Measurements from ENCODE around the gene VPS11.
A peak's percentile ranks its signal among the peaks of the same experiment; 100 is the strongest.
"Not testable (repeated sequence)": the region's sequence is repeated elsewhere in the genome, so short reads cannot be mapped to it uniquely, and the experiment has no call there.

VPS11 gene

DNA sequence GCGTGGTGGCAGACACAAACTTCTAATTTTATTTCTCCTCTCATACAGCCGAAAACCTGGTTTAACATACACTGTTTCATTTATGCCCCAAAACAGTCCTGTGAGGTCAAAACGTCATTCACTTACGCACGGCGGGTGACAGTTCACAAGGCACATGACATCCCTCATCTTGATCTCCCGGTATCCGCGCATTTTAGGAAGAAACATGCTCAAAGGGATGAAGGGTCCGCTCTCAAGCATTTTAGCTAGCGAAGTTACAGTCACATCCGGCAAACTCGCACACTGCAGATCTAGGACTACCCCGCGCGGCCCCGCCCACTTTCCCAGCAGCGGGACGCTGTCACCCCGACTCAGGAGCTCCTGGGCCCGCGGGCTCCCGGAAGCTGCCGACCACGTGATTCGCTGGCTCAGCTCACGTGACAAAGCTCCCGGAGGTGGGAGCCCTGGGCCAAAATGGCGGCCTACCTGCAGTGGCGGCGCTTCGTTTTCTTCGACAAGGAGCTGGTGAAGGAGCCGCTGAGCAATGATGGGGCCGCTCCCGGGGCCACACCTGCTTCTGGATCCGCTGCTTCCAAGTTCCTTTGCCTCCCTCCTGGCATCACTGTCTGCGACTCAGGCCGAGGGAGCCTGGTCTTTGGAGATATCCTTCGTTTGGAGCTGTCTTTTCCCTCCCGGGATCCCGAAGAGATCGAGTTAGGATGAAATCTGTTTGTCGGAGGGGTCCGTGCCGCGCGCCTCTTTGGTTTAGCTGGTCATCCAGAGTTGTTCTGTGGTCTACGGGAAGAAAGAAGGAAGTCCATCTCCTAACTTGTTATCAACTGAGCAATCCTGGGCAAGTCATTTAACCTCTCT, at the start of gene VPS11:
Gene VPS11 (plus strand): TSS at position 448 of the 852 bp plus-strand sequence. CDS start 6 bp downstream, at position 454.
- peak; percentile 94 to 97 (median 94) for DNase-seq (ENCODE audit: low read depth in 3 of 3)

DNA sequence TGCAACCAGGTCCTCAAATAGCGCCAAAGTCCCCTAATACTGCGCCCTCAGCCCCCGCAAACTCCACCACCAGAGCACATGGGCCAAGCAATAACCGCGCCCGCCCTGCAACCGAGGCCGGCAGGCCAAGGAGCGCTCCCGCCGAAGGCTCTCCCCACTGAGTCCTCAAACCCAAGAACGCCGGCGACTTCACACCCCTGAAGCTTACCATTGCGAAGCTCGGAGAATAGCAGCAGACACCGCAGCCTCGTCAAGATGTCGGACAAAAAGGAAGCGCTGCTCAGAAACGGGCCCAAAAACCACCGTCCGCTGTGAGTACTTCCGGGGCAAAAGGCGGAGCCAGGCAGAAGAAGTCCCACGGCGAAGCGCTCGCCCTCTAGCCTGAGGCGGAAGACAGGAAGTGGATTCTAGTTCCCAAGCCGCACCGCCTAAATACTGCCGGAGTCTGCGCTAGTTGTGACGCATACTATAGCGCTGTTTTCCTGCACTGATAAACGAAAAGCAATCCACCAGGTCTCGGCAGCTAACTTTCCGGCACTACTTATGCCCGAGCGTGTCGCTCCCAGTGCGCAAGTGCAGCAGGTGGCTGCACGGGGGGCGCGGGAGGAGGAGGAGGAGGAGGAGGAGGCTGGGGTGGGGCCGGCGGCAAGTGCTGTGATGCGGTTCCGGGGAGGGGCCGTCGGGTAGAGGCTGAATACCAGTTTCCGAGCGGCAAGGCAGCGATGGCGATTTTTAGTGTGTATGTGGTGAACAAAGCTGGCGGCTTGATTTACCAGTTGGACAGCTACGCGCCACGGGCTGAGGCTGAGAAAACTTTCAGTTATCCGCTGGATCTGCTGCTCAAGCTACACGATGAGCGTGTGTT, 49.3 kb upstream of the VPS11 start, which contains the start of the genes RPS25 and TRAPPC4:
Gene RPS25 (minus strand): TSS at position 270 of the 865 bp plus-strand sequence. CDS start 59 bp downstream, at position 211.
Gene TRAPPC4 (plus strand): TSS at position 693 of the 865 bp plus-strand sequence. CDS start 30 bp downstream, at position 723.
- peak; percentile 85 to 91 (median 89) for DNase-seq (ENCODE audit: low read depth in 3 of 3)

DNA sequence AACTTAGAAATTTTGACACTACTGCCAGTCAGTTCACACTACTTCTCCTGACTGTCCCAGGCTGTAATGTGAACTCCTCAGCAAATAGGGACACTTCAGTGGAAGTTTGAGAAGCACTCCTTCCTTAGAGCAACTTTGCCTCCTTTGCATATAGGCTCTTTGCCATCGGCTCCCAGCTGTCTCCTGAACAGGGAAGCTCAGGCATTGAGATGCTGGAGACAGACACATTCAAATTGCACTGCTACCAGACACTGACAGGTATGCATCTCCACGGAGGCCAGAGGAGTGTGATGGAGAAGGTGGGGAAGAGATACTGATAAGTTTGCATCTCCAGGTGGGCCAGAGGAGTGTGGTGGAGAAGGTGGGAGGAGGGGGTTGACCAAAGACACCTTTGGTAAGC, 47.6 kb upstream of the VPS11 start:
- no peak for DNase-seq (ENCODE audit: low read depth in 3 of 3)

DNA sequence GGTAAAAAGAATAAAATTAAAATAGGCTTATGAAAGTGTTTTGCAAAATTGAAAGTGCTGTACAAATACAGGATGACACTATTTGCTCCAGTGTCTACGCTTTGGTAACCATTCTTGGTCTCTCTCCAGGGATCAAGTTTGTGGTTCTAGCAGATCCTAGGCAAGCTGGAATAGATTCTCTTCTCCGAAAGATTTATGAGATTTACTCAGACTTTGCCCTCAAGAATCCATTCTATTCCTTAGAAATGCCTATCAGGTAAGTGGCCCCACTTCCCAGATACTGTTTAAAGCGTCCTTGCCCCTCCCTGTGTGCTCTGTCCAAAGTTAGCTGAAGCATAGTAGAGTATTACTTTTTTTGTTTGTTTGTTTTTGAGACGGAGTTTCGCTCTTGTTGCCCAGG, 46.0 kb upstream of the VPS11 start:
- DNase-seq (ENCODE audit: low read depth in 3 of 3) = no peak

DNA sequence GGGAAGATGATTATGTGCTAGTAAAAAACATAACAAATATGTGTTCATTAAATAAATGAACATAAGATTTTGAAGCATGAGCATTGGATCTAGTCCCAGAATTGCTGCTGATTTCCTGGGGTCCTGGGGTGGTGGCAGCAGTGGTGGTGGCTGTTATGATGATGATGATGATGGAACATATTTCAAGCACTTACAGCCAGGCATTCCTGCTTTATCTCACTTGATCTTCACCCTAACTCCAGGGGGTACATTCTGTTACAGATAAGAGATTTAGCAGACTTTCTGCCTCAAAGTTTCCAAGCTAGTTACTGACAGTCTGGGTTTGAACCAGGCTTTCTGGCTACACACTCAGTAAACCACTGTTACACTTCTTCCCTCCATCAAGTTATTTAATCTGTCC, 43.9 kb upstream of the VPS11 start:
- no peak for DNase-seq (ENCODE audit: low read depth in 3 of 3)

DNA sequence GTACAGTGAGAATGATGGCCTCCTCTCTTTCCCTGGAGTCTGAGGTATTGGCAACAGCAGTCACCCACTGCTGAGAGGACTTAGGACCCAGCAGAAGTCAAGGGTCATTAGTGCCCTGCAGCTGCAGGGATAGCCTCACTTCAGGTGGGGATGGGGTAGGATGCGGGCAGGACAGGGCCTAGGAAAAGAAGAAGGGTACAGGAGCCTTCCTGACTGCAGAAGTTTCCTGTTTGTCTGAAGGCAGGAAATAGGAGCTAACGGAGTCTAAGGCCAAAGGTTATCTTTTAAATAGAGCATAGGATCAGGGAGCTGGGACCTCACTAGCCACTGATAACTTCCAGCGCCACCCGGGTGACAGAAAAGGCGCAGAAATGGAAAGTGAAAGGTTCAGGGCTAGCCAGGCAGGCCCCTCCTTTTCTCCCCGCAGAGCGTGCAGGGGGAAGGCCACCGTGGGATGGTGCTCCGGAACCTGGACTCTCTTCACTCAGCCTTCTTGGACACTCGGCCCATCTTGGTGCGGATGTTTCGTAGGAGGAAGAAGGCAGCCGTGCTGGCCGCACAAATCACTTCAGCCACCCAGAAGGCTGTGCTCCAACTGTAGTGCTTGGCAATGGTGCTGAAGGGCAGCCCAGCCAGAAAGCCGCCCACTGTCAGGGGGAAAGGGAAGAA, 43.1 kb upstream of the VPS11 start:
- DNase-seq (ENCODE audit: low read depth in 3 of 3) = no peak

DNA sequence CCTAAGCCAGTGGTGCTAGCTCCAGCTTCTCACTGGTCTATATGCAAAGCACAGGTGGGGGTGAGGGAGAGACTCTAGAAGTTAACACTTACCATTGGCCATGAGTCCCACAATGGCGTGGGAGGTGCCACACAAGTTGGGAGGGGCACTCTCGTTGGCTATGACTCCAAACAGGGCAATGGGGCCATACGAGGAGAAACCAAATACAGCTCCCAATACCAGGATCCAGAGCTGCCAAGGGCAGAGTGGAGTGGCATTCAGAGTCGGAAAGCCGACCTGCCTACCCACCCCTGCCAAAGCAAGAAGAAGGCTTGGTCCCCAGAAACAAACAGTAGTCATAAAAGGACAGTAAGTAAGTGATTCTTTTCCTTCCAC, 42.5 kb upstream of the VPS11 start:
- DNase-seq (ENCODE audit: low read depth in 3 of 3) = no peak

DNA sequence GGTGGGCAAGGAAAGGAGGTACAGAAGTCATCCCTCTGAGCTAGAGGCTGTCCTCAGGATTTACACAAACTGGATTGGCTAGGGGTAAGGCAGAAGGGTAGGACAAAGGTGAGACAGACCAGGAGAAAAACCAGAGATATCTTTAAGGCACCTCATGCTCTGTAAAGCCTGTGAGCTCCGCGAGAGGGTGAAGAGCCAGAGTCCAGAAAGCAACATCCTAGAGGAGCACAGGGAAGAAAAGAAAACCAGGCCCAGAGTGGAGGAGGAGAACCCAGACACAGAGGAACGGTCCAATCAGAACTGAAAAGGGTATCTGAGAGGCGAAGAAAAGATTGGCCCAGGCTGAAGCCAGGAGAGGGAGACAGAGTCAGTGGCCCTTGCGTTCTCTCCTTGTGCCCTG, 42.1 kb upstream of the VPS11 start:
- DNase-seq (ENCODE audit: low read depth in 3 of 3) = no peak

DNA sequence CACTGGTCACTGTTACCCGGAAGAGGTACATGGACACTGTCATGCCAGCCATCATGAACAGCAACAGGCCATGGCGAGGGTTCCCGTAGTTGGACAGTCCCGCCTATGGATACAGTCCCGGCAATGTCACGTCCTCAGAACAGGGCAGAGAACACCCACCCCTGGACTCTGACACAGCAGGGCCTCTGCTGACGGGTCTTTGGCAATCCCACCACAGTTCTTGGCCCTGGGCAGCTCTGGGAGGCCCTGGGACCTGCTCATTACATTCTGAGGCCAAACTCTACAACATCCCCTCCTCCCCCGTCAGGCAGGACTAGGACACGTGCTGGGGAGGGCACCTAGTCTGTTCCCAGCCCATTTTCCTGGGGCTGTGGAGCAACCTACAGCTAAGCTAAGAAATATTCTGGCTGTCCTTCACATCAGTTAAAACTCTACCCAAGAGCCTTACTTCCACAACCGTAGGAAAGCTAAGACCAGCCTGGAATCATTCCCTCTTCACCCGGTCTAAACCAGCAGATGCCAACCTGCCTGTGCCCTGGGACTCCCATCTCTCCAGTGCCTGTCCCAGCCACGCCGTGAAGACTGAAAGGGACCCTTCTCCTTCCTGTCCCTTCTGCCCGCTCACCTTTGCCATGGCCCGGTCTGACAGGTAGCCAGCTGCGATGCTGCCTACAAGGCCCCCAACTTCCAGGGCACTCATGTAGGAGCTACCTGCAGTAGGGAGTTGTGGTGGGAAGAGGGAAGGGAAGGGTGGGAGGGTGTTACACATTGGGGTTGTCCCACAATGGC, 41.4 kb upstream of the VPS11 start:
- DNase-seq (ENCODE audit: low read depth in 3 of 3) = no peak

DNA sequence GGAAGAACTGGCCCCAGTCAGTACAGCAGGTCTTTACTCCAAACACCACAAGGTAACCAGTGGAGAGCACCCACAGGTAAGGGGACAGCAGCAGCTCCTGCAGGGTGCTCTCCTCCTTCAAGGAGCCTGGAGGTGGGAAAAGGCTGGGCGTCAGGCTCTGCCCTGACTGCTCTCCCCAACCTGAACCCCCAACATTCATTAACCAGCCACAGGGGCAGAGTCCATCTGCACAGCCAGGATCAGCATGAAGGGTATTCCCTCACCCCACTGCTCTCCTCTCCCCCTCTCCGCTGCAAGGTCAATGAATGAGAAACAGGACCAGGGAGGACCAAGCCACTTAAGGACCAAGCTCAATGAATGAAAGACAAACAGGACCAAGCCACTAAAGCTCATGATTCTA, 40.6 kb upstream of the VPS11 start:
- DNase-seq (ENCODE audit: low read depth in 3 of 3) = no peak

DNA sequence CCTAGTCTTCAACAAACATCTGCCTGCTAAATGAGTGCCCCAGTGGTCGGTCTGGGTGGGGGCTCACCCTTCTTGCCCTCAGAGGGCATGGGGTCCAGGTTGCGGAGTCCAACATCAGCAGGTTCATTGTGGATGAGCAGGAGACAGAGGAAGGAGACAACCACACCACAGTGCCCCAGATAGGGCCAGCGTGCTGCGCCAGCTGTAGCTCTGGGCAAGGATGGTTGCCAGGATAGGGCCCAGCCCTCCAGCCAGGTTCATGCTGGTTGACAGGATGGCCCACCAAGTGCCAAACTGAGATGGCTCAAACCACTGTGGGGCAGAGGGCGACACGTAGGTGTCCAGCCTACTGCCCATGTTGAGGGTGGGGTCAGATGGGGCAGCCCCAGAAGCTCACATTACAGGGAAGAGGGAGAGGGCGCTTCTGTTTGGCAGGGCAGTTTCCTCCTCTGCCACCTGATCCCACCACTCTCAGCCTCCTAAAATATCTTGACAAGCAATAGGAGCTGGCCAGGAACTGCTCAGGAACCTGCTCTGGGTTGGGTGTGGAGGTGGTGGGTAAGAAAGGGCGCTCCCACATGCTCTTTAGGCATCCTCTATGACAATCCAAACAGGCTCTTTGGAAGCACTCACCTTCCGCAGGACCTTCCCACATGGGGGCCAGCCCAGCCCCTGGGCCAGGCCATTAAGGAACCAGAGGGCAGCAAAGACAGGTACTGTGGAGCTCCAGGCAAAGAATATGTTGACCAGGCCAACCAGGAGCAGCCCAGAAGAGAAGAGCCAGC, 39.9 kb upstream of the VPS11 start:
- no peak for DNase-seq (ENCODE audit: low read depth in 3 of 3)

DNA sequence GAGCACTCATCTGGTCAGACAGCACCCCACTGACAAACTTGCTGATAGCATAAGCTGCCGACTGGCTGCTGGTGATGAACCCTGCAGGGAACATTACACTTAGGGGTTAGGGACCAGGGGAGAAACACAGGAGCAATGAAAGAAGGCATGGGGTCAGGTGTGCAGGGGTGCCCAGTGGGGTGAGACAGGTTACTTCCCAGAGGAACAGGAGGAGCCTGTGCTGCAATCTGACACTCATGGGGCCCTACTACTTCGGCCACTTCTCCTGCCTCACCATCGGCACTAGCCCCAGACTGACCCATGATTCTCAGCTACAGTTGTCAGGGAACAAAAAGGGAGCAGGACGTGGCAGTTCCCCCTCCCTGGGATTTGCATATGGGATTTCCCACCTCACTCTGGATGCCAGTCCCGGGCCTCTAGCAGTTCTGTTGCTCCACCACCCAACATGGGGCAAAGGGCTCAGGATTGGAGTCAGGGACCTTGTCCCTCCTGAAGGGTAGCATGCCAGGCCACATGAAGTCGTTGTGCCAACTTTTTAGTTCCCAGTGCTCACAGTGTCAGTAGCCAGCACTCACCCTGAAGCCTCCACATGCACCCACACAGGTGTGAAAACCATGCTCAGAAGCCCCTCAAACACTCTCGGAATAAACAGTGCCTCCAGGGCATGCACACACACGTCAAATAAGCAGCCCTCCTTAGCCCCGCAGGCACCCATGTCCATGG, 39.1 kb upstream of the VPS11 start:
- no peak for DNase-seq (ENCODE audit: low read depth in 3 of 3)

DNA sequence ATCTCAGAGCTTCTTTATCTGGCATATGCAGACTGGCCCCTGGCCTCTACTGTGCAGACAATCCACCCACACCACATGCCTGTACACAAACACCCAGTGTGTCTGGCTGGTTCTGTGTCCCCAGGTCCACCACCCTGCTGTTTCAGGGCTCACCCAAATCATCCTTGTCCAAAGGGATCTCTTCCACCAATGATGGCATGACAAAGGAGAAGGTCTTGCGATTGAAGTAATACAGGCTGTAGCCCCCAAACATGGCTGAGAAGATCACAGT, 38.6 kb upstream of the VPS11 start:
- no peak for DNase-seq (ENCODE audit: low read depth in 3 of 3)

DNA sequence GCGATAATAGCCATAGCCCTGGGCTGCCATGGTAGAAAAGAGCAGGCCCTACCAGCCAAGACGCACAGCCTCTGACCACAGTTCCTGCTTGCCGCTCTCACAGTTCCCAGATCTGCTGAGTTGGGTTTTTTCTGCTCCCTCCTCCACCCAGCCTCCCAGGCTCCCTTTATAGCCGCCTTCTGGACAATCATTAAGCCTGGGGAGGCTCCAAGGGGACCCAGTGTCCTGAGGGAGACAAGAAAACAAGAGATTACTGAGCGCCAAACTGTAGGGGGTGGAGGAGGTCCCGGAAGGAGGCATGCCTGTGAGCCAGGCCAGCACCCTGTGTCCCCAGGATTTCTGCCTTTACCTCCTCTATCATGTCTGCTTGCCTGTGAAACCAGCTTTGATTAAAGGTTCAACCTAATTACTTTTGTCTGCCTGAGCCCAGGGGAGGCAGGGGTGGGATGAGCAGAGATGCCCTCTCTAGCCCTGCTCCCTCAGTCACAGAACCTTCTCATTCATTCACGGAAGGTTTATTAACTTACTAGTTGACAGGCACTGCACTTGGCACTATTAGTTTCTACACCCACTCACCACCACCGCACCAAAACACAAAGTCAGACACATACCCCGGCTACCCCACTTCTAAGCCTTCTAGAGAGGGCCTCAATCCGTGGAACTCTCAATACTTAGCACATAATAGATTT, 38.1 kb upstream of the VPS11 start:
- DNase-seq (ENCODE audit: low read depth in 3 of 3) = peak in 2 of 3 experiments; percentile 27

DNA sequence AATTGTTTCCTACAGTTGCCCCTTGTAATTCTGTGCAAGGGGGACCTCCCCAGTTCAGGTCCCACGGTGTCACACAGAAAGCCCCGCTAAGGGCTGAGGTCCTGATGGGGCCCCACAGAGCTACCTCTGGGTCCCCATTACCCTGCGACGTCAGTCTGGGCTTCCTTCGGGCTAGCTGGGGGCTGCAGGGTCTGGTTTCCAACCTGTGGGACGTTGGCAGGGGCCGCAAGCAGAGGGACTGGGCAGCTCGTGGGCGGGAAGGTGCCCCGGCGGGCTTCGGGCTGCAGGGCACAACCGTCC, 37.6 kb upstream of the VPS11 start:
- DNase-seq (ENCODE audit: low read depth in 3 of 3) = no peak

DNA sequence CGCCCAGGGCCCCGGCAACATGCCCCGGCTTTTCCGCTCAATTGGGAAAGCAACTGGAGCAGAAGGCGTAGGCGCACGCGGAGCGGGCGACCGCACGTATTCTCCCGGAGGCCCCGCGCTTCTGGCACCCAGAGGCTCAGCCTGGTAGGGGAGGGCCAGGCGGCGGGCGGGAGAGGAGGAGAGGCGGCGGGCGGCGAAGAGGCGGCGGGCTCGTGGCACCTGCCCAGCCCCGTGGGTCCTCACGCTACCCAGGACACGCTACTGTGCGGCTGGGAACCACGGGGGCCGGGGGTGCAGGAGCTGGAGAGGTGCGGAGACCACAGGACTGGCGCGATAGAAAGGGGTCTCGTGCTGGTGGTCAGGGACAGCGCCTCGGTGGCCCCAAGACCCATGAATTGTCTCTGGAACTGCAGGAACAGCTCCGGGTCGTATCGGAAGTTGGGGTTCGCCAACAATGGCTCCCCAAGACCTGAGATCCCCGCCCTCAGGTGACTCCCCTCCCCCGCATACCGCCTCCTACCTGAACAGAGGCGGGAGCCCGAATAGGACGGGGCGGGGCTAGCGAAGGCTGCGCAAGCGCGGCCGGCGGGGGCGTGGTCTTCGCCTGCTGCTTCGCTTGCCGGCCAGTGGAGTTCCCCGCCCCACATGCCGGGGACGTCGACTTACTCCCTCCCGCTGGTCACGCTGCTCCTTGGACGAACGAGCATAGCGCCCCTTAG, 37.1 kb upstream of the VPS11 start, which contains the start of gene SLC37A4:
Gene SLC37A4 (minus strand): TSS at position 549 of the 719 bp plus-strand sequence.
- DNase-seq (ENCODE audit: low read depth in 3 of 3) = peak; percentile 97 to 99 (median 98)

DNA sequence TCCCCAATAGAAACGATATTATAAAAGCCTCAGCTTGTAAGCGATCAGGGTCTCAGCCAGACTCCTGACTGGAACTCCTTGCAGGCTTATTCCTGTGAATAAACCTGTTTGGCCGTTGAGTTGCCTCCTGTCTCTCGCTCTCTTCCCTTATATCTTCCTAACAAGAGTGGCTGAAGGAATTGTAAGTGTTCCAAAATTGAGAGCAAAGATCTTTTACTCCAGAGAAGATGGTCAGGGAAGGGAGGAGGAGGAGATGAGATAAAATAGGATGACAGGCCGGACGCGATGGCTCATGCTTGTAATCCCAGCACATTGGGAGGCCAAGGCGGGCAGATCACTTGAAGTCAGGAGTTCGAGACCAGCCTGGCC, 35.7 kb upstream of the VPS11 start:
- no peak for DNase-seq (ENCODE audit: low read depth in 3 of 3)

DNA sequence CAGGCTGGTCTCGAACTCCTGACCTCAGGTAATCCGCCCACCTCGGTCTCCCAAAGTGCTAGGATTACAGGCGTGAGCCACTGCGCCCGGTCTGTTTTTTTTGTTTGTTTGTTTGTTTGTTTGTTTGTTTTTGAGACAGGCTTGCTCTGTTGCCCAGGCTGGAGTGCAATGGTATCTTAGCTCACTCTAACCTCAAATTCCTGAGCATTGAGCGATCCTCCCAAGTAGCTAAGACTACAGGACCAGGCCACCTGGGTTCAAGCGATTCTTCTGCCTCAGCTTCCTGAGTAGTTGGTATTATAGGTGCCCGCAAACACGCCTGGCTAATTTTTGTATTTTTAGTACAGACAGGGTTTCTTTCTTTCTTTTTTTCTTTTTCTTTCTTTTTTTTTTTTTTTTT, 34.2 kb upstream of the VPS11 start:
- not testable (repeated sequence) for DNase-seq (ENCODE audit: low read depth in 3 of 3)

DNA sequence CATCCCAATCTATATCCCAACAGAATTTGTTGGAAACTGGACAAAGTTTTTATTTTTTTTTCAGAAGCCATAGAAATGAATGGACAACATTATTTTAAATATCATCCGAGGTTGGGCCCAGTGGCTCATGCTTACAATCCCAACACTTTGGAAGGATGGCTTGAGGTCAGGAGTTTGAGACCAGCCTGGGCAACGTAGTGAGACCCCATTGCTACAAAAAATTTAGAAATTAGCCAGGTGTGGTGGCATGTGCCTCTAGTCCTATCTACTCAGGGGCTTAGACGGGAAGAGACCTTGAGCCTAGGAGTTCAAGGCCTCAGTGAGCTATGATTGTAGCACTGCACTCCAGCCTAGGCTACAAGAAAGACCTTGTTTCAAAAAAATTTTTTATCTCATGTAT, 32.8 kb upstream of the VPS11 start:
- DNase-seq (ENCODE audit: low read depth in 3 of 3) = no peak
